PFSK-1 (cell line): ENCODE measurements around the gene KATNAL1.

Source experiments
- FOXP2 ChIP-seq: optimal IDR thresholded peaks from 2 replicates; pipeline ENCODE3; 2011; ENCODE audit warnings: borderline replicate concordance, control low read depth, inconsistent platforms; ENCODE audit not compliant: insufficient read depth; ENCODE audit errors: extremely low read length, extremely low read depth
- POLR2AphosphoS5 ChIP-seq: IDR thresholded peaks from 2 replicates; pipeline ENCODE4 v1.6.1; 2012; ENCODE audit warnings: low read depth, mild to moderate bottlenecking, control low read depth, low read length, moderate library complexity
- REST ChIP-seq, 2 experiments: IDR thresholded peaks; 2 replicates each; pipeline versions ENCODE4 v1.6.1 to v1.8.0; 2011 to 2012; ENCODE audit warnings: low read depth in 2 of 2, low read length in 2 of 2, control low read depth in 1 of 2, inconsistent platforms in 1 of 2, mild to moderate bottlenecking in 1 of 2, moderate library complexity in 1 of 2; ENCODE audit not compliant: insufficient read depth in 1 of 2
- SIN3A ChIP-seq: IDR thresholded peaks from 2 replicates; pipeline ENCODE4 v1.6.1; 2012; ENCODE audit warnings: mild to moderate bottlenecking, low read length, moderate library complexity, borderline replicate concordance; ENCODE audit not compliant: insufficient read depth
- TAF1 ChIP-seq: IDR thresholded peaks from 2 replicates; pipeline ENCODE4 v1.6.1; 2012; ENCODE audit warnings: low read length, control low read depth, borderline replicate concordance; ENCODE audit not compliant: insufficient read depth

The KATNAL1 gene

DNA sequence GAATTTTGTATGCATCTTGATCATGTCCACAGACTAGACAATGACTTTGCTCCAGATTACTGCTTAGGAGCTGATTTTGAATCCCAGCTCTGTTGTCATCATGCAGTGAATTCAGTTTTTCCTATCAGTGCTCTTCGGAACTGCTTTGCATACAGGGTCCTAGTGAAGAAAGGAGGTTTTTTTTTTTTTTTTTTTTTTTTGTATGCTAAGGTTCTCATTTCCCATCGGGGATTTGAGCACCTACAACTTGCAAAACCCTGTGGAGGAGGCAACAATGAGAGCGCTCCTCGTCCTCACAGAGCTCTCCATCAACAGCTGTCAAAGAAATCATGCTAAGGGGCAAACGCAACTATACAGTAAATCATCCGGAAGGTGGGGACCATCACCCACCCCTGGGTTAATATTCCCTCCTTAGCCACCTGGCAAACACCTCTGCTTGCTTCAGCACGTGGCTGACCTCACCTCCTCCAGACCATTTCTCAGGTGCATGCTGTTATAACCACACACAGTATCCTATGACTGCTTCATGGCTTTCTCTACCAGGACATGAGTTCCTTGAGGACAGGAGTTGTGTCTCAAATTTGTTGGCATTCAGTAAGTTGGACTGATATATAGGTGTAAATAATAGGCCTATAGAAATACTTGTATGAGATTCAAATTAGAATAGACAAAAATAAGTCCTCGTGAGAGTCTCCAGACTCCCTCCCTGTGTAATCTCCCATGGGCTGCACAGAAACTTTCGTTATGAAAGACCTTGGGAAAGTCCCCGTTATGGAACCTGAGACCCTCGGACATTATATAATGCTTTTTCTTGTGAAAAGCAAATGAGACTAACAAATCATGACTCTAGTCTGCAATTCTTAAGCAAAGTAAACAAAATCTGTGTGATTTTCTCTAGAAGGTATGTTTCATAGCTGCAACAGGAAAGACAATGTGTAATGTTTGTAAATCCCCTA, 113.8 kb downstream of the KATNAL1 start:
- TF ChIP-seq POLR2AphosphoS5 (no peak), SIN3A (no peak), FOXP2 (no peak), TAF1 (no peak), REST (IDR thresholded peaks at IDR 0.05; ENCODE audit: insufficient read depth in 1 of 2, low read depth in 2 of 2, low read length in 2 of 2) (no peak)

DNA sequence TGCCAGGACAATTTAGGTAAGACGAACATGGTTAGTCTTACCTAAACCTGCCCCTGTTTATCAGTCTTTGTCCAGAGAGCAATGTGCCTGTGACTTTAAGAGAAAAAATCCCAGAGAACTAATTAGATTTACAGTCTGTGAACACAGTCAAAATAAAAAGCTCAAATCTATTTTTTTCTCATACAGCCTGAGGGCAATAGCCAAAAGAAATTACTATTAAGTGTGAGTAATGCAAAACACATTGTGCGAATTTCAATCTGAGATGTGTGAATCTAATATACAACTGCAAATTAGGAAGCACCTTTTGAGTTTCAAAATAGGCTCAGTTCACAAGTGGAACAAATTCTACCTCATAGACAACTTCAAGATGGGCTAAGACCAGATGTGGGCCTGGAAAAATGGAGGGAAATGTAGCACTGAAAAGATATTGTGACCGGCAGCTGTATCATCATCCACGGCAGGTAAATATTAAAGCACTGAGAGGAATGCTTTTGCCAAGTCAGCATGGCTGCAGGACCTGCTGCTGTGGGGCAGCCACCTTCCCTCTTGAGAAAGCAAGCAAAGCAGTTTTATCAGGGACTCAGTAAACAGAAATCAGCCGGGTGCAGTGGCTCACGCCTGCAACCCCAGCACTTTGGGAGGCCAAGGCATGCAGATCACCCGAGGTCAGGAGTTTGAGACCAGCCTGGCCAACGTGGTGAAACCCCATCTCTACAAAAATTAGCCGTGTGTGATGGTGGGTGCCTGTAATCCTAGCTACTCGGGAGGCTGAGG, 114.8 kb downstream of the KATNAL1 start:
- TF ChIP-seq REST (IDR thresholded peaks at IDR 0.05; ENCODE audit: insufficient read depth in 1 of 2, low read depth in 2 of 2, low read length in 2 of 2) = no peak
- no peak for TF ChIP-seq TAF1
- no peak for TF ChIP-seq SIN3A
- no peak for TF ChIP-seq POLR2AphosphoS5
- no peak for TF ChIP-seq FOXP2

- TF ChIP-seq REST (IDR thresholded peaks at IDR 0.05; ENCODE audit: insufficient read depth in 1 of 2, low read depth in 2 of 2, low read length in 2 of 2) = no peak
- TF ChIP-seq FOXP2 = no peak
- no peak for TF ChIP-seq SIN3A
- no peak for TF ChIP-seq TAF1
- no peak for TF ChIP-seq POLR2AphosphoS5
Observed at GRCh38 chr13:30191491-30192100, 115.8 kb downstream of the KATNAL1 start.

- no peak for TF ChIP-seq POLR2AphosphoS5
- no peak for TF ChIP-seq TAF1
- TF ChIP-seq SIN3A = no peak
- no peak for TF ChIP-seq REST (IDR thresholded peaks at IDR 0.05; ENCODE audit: insufficient read depth in 1 of 2, low read depth in 2 of 2, low read length in 2 of 2)
- TF ChIP-seq FOXP2 = no peak
Observed at GRCh38 chr13:30186634-30187415, 120.5 kb downstream of the KATNAL1 start.
